Karpas-422 (cell line): ENCODE results near the gene CNOT3. TPM values are rescaled to one million over a fixed set of nuclear protein-coding genes. Genes with fewer than 3 reads are reported as not detected.
A peak's percentile ranks its signal among the peaks of the same experiment; 100 is the strongest.

Experiments
- DNase-seq: peaks from one replicate; pipeline ENCODE4 v3.0.0-alpha.2; 2015
- H2AFZ ChIP-seq: fragments of 200-600 bp; sonication (generic); 2 replicates; pipeline ENCODE4 v1.6.1; 2014; ENCODE audit warnings: antibody characterized with exemption, low read length, mixed read lengths
- H3K27ac ChIP-seq: fragments of 200-600 bp; sonication (generic); 2 replicates; pipeline ENCODE4 v1.5.1; 2014; ENCODE audit warnings: mild to moderate bottlenecking, low read length, moderate library complexity
- H3K27me3 ChIP-seq: fragments of 200-600 bp; sonication (generic); 2 replicates; pipeline ENCODE4 v1.6.1; 2014; ENCODE audit warnings: low read length, mixed read lengths
- H3K36me3 ChIP-seq: fragments of 200-600 bp; sonication (generic); 2 replicates; pipeline ENCODE4 v1.6.1; 2014; ENCODE audit warnings: low read length, mixed read lengths; ENCODE audit not compliant: insufficient read depth
- H3K4me1 ChIP-seq: fragments of 200-600 bp; sonication (generic); 2 replicates; pipeline ENCODE4 v1.6.1; 2014; ENCODE audit warnings: mild to moderate bottlenecking, low read length, mixed read lengths
- H3K4me2 ChIP-seq: fragments of 200-600 bp; sonication (generic); 2 replicates; pipeline ENCODE4 v1.6.1; 2014; ENCODE audit warnings: low read length, low read depth, mild to moderate bottlenecking; ENCODE audit not compliant: poor library complexity, severe bottlenecking
- H3K4me3 ChIP-seq: fragments of 200-600 bp; sonication (generic); 2 replicates; pipeline ENCODE4 v1.5.1; 2014; ENCODE audit warnings: mild to moderate bottlenecking, antibody characterized with exemption, low read length, mixed read lengths
- H3K79me2 ChIP-seq: fragments of 200-600 bp; sonication (generic); 2 replicates; pipeline ENCODE4 v1.6.1; 2014; ENCODE audit warnings: mild to moderate bottlenecking, low read length, mixed read lengths
- H3K9ac ChIP-seq: fragments of 200-600 bp; sonication (generic); 2 replicates; pipeline ENCODE4 v1.6.0; 2014; ENCODE audit warnings: low read length
- H3K9me2 ChIP-seq: fragments of 200-600 bp; sonication (generic), shearing (Covaris generic); replicated peaks from 2 replicates; pipeline ENCODE4 v1.6.0; 2014; ENCODE audit warnings: mild to moderate bottlenecking, low read length, moderate library complexity; ENCODE audit not compliant: insufficient read depth
- H3K9me3 ChIP-seq: fragments of 300-700, 200-600 bp; sonication (generic); 2 replicates; pipeline ENCODE4 v1.6.1; 2014; ENCODE audit warnings: low read length, mixed read lengths
- H4K20me1 ChIP-seq: fragments of 200-600 bp; sonication (generic); 2 replicates; pipeline ENCODE4 v1.6.1; 2014; ENCODE audit warnings: mild to moderate bottlenecking, antibody characterized with exemption, low read length, low read depth; ENCODE audit not compliant: insufficient read depth
- total RNA-seq: library from RNA; depleted of rRNA; stranded (reverse); fragments of >200 nt; shearing (Covaris generic); gene quantifications from 2 replicates; pipeline ENCODE4 v1.2.3, GENCODE V29; 2014; ENCODE audit warnings: low replicate concordance

CNOT3 gene
- total RNA-seq, 1 experiment from 2014 or later: 31.2 TPM

- H3K9ac ChIP-seq: peak overlapping the region; percentile 88
- H3K4me2 ChIP-seq: peak overlapping the region; percentile 96
- H3K79me2 ChIP-seq: peaks cover 42% of the 10 kb centered on the region
- DNase-seq: peak; percentile 76
- no peak overlapping the region for H3K27ac ChIP-seq
- H2AFZ ChIP-seq: peak overlapping the region; percentile 91; the same call in 1 of the 2 replicates
- peaks cover 19% of the 10 kb centered on the region for H3K4me1 ChIP-seq
- H3K9me2 ChIP-seq: no peaks in the 10 kb centered on the region
- H4K20me1 ChIP-seq: peaks cover 9% of the 10 kb centered on the region; the same call in 1 of the 2 replicates
- H3K4me3 ChIP-seq: peak overlapping the region; percentile 88
- peaks cover 20% of the 10 kb centered on the region for H3K36me3 ChIP-seq
- no peaks in the 10 kb centered on the region for H3K9me3 ChIP-seq
- H3K27me3 ChIP-seq: no peaks in the 10 kb centered on the region
Measured at GRCh38 chr19:54114340-54115108, 23.0 kb upstream of the CNOT3 start.

GRCh38 chr19:54115109-54116063 is 22.2 kb upstream of the CNOT3 start, which contains the start of the genes PRPF31 and TFPT:
Gene PRPF31, plus strand, starts transcription at chr19:54115754. Its CDS starts 2,525 bp downstream, at chr19:54118279.
Gene TFPT, minus strand, starts transcription at chr19:54115657. Its CDS starts 388 bp downstream, at chr19:54115269.
- peak within 1 kb of the TSS; percentile 96 for H3K4me2 ChIP-seq
- H3K9me2 ChIP-seq: no peaks in the 10 kb centered on the region
- peaks cover 17% of the 10 kb centered on the region for H3K36me3 ChIP-seq
- H3K9ac ChIP-seq: peak within 1 kb of the TSS; percentile 88
- peak within 1 kb of the TSS; percentile 91 for H2AFZ ChIP-seq
- peak within 1 kb of the TSS; percentile 71 for H3K27ac ChIP-seq
- peak within 1 kb of the TSS; percentile 88 for H3K4me3 ChIP-seq
- peak; percentile 100 for DNase-seq
- H4K20me1 ChIP-seq: peaks cover 9% of the 10 kb centered on the region; the same call in 1 of the 2 replicates
- no peaks in the 10 kb centered on the region for H3K27me3 ChIP-seq
- peaks cover 42% of the 10 kb centered on the region for H3K79me2 ChIP-seq
- H3K9me3 ChIP-seq: no peaks in the 10 kb centered on the region
- peaks cover 19% of the 10 kb centered on the region for H3K4me1 ChIP-seq

- no peak overlapping the region for H3K4me3 ChIP-seq
- no peak overlapping the region for H3K9ac ChIP-seq
- no peaks in the 10 kb centered on the region for H3K27me3 ChIP-seq
- H2AFZ ChIP-seq: no peak overlapping the region
- H4K20me1 ChIP-seq: peaks cover 9% of the 10 kb centered on the region; the same call in 1 of the 2 replicates
- peaks cover 21% of the 10 kb centered on the region for H3K79me2 ChIP-seq
- no peaks in the 10 kb centered on the region for H3K9me3 ChIP-seq
- DNase-seq: no peak
- H3K27ac ChIP-seq: no peak overlapping the region
- H3K4me1 ChIP-seq: peaks cover 9% of the 10 kb centered on the region
- H3K4me2 ChIP-seq: no peak overlapping the region
- H3K36me3 ChIP-seq: peaks cover 17% of the 10 kb centered on the region; the same call in 1 of the 2 replicates
- no peaks in the 10 kb centered on the region for H3K9me2 ChIP-seq
Measured at GRCh38 chr19:54121259-54121658, 16.3 kb upstream of the CNOT3 start.

- Histone ChIP-seq H3K9me2 (no peaks in the 10 kb centered on the region), H4K20me1 (no peaks in the 10 kb centered on the region), H3K4me2 (no peak overlapping the region), H3K36me3 (peaks cover 22% of the 10 kb centered on the region), H3K27ac (no peak overlapping the region), H2AFZ (no peak overlapping the region), H3K9me3 (no peaks in the 10 kb centered on the region), H3K79me2 (no peaks in the 10 kb centered on the region), H3K4me1 (no peaks in the 10 kb centered on the region), H3K4me3 (no peak overlapping the region), H3K9ac (no peak overlapping the region), H3K27me3 (no peaks in the 10 kb centered on the region)
- DNase-seq: no peak
Measured at GRCh38 chr19:54123682-54124081, 13.9 kb upstream of the CNOT3 start.

GRCh38 chr19:54124393-54124792 is 13.2 kb upstream of the CNOT3 start:
- Histone ChIP-seq H3K4me3 (no peak overlapping the region), H2AFZ (no peak overlapping the region), H4K20me1 (no peaks in the 10 kb centered on the region), H3K9me3 (no peaks in the 10 kb centered on the region), H3K4me1 (no peaks in the 10 kb centered on the region), H3K4me2 (no peak overlapping the region), H3K79me2 (no peaks in the 10 kb centered on the region), H3K36me3 (peaks cover 23% of the 10 kb centered on the region), H3K9me2 (no peaks in the 10 kb centered on the region), H3K27ac (no peak overlapping the region), H3K9ac (no peak overlapping the region), H3K27me3 (no peaks in the 10 kb centered on the region)
- no peak for DNase-seq

- Histone ChIP-seq H3K9me2 (no peaks in the 10 kb centered on the region), H3K4me3 (no peak overlapping the region), H3K79me2 (no peaks in the 10 kb centered on the region), H3K4me1 (no peaks in the 10 kb centered on the region), H3K36me3 (peaks cover 21% of the 10 kb centered on the region), H3K4me2 (no peak overlapping the region), H3K27me3 (no peaks in the 10 kb centered on the region), H4K20me1 (no peaks in the 10 kb centered on the region), H3K9ac (no peak overlapping the region), H3K27ac (no peak overlapping the region), H3K9me3 (no peaks in the 10 kb centered on the region), H2AFZ (no peak overlapping the region)
- DNase-seq: no peak
Measured at GRCh38 chr19:54125713-54126112, 11.8 kb upstream of the CNOT3 start.

GRCh38 chr19:54127688-54128440 is 9.7 kb upstream of the CNOT3 start:
- peaks cover 26% of the 10 kb centered on the region for H3K36me3 ChIP-seq
- DNase-seq: no peak
- H3K9me3 ChIP-seq: no peaks in the 10 kb centered on the region

More at GRCh38 chr19:54127688-54128440, 9.7 kb upstream of the CNOT3 start:
- Histone ChIP-seq H3K27ac (no peak overlapping the region), H3K4me3 (no peak overlapping the region), H3K79me2 (no peaks in the 10 kb centered on the region), H3K9ac (no peak overlapping the region), H3K4me2 (no peak overlapping the region), H2AFZ (no peak overlapping the region), H4K20me1 (no peaks in the 10 kb centered on the region), H3K4me1 (no peaks in the 10 kb centered on the region), H3K27me3 (no peaks in the 10 kb centered on the region), H3K9me2 (no peaks in the 10 kb centered on the region)
